NCI-H187 (cell line): ENCODE data around the gene APOL5.

ENCODE experiments used
- DNase-seq, 2 experiments: peaks; one replicate each; lab custom pipeline; 2025; lab: John Stamatoyannopoulos, UW

APOL5 gene

DNA sequence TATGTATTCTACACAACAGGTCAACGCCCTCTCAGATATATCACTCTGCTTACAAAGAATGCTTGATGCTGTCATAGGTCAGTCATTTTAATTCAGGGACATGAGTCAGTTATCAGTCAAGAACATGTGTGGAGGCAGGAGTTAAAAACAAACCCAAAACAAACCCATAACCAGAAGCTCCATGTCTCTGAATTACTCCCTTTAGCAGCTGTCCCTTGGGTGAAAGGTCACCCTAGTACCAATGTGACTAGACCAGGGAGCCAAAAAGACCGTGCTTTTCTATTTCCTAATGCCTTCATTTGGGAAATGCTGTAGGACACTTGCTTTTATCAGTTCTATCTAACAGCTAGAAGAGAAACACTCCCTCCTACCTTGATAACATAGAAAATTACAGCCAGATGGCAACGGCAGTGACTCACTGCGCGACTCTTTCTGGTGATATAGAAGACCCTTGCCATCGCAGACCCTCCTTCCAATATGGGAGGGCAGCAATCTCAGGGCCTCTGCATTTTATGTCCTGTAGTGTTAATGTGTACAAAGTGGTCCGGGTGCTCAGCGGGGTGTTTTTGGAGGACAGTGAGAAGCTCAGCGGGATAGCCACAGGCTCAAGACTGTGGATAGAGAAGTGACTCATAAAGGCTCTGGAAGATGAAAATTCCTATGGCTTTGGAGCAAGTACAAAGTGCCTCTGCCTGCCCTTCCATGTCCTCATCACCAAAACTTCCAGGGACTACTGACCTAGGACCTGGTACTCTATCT, 24.8 kb downstream of the APOL5 start:
- DNase-seq, result no peak

DNA sequence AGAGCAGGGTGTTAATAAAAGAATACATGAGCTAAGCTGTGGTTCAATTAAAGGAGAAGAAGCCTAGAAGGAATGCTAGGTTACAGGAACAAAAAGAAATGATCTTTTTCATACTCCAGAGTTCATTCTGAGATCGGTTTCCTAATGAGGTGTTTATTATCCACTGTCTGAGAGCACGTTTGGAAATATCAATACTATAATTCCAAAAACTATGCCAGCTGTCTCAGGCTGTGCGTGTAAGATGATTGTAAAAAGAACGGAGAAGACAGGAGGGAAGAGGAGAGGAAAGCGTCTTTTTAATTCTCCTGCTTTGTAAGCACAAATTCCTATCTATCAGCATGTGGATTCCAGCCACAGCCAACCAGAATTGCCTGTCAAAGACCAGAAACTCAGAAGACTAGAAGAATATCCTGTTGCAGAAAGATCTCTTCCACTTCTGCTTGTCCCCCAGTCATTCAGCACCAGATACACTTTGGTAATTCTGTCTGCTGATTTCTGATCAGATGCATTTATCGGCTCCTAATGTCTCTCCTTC, 25.7 kb downstream of the APOL5 start:
- DNase-seq, result no peak

DNA sequence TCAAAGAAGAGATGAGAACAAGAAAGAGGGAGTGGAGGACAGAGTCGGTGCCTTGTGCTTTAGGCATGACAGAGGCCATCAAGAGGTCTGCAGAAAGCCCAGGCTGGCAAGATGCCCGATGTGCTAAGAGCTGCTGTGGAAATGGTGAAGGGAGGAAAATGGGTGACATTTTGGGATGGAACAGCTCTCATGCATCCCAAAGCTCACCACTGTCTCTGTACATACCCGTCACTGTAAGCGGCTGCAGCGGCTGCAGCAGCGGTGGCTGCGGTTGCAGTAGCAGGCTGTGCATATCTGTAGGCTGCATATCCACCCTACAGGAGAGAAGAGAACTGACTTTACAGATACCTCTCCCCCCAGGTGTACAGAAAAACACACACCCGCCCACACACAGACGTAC, 28.6 kb downstream of the APOL5 start:
- DNase-seq, result no peak

DNA sequence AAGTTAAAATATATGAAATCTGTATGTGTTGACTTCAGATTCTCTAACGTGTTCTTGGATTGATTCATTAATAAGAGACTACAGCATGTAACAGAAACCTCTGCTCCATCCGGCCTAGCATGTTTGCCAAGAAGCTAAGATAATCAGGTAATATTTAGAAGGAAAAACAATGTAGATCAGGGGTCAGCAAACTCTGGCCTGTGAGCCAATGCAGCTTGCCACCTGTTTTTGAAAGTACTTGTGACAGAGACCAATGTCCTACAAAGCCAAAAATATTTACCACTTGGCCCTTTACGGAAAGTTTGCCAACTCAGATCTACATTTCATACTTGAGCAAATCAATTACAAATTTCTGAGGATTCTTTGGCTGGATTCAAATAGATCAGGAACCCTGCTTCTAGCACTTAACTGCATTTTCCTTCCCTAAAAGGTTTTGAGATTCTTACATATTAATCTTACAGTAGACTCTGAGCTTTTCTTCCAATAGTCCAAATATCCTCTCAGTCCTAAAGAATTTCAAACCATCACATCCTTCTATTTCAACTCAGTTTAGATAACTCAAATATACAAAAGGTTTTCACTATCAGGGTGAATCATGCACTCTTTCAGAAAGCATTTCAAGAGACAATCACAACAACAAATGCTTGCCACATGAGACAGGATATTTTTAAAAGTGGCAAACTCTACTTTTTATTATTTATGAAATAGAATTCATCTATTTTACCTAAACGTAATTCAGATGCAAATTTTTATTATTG, 29.5 kb downstream of the APOL5 start:
- DNase-seq, result no peak

DNA sequence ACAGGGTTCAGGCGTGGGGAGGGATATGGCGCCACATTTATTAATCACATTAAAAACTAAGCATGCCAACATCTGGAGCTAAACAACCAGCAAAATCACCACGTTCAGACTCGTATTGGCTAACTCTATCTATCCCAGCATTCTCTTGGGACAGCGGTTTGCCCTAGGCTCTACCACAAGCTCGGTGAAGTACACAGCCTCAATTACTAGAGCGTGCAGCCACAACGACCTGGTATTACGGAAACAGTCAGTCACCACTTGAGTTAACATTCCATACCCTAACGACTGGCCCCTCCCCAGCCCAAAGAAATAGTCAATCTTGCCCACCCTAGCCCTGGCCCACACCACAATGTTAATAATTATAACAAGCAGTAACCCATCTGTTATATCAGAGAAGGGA, 32.1 kb downstream of the APOL5 start:
- DNase-seq, result no peak

DNA sequence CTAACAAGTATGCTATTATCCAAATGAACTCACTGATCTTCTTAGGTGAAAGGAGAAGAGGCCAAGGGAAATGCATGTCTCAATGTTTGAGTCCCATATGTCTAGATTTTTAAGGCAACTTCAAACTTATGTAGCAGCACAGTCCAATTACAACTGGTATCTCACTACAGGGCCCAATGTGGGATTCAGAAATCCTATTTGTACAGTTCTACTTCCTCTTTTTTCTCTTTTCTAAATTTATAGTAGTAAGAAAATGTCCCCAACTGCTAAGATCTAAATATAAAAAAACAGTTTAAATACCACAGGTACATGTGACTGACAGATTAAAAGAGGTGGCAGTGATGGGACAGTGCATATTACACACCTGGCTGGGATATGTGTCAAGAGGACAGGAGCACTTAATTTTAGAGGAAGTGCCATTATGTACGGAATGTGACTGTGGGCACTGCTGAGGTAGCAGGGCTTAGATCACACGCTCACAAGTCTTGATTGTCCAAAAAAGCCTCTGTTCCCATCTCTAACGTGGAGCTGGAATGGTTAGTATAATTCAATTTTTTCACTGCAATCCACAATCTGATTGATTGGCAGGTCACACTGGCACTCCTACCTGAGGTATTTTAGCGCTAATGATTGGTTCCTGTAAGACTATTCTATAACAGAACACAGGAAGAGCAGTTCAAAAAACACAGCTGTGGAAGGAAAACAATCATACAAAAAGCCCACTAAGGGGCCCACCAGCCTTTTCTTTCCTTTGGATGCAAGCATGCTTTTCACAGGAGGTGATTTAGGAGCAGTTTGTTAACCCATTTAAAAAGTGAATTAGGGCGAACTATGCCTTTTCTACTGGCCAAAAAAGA, 34.6 kb downstream of the APOL5 start:
- no peak for DNase-seq

DNA sequence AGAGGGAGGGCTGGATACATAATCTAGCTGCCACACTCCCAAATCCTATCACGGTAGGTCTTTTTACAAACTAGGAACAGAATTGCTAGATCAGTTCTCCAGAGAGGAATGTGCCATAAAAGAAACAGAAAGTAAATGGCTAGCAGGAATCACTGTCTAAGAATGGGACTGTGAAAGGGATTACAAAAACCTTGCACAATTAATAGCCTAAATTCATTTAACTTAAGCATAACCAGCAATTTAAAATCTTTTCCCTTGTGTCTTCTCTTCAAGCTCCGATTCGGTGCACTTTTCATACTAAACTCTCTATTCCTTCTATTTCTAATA, 35.2 kb downstream of the APOL5 start:
- DNase-seq, result no peak

DNA sequence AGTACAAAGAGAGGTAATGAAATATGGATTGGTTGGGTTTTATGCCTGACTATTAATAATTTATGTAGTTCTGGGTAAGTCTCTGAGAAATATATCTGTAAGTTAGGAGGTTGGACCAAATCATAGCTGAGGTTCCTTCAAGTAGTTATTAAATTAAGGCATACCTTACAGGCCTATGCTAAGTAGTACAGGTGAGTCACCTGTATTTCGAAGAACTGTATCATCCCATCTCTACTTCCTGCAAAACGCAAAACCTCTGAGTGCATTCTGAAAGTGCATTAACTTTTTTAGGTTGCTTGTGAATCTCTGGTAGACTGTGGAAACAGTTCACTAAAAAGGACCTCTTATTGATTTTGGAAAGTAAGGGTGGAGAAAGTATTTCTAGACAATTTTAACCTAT, 37.1 kb downstream of the APOL5 start:
- DNase-seq, result no peak

DNA sequence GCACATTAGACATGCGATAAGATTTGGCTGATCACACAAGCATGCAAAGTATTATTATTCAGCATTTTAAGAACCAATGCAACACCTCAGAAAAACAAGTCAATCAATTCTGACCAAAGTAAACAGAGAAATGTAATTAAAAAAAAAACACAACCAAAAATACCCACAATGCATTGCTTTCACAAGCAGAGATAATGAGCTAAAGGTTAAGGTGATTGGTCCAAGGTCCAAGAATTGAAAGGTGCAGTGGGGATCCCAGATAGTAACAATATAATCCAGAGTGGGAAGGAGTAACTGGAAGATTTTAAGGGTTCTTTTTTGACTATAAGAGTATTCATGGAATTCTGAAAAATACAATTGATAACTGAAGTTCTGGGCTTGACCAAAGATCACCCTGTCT, 39.0 kb downstream of the APOL5 start:
- no peak for DNase-seq

DNA sequence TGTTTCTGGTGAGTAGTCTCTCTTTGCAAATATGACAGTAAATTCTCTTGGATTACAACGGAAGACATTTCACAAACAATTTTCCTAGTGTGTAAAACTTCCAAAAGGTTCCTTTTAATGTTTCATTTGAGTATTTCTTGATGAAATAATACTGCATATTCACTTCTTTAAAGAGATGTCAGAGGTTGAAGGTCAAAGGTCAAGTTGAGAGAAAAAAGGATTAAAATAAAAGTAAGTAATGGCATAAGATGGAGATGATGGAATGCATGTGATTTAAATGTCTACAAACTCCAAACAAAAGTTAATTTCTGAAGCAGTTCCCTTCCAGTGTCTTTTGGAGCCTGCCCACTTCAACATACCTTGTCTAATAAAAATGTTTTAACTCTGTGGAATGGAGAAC, 40.7 kb downstream of the APOL5 start:
- DNase-seq, result no peak

DNA sequence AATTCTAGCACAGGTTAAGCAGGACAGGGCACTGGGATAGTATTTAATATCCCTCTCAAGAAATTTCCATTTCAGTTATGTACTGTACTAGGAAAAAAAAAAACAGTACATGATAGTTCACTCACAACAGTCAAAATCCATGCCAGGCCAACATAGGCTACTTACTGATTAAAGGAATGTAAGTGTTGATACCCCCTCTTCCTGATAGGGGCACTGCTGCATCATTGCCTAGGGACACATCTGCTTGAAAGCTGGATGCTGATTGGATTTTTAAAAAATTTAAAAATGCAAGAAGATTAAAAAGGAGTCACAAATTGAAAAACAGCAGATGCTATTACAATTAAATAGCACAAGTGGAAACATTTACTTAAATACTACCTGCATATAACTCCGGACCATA, 43.4 kb downstream of the APOL5 start:
- DNase-seq, result no peak

DNA sequence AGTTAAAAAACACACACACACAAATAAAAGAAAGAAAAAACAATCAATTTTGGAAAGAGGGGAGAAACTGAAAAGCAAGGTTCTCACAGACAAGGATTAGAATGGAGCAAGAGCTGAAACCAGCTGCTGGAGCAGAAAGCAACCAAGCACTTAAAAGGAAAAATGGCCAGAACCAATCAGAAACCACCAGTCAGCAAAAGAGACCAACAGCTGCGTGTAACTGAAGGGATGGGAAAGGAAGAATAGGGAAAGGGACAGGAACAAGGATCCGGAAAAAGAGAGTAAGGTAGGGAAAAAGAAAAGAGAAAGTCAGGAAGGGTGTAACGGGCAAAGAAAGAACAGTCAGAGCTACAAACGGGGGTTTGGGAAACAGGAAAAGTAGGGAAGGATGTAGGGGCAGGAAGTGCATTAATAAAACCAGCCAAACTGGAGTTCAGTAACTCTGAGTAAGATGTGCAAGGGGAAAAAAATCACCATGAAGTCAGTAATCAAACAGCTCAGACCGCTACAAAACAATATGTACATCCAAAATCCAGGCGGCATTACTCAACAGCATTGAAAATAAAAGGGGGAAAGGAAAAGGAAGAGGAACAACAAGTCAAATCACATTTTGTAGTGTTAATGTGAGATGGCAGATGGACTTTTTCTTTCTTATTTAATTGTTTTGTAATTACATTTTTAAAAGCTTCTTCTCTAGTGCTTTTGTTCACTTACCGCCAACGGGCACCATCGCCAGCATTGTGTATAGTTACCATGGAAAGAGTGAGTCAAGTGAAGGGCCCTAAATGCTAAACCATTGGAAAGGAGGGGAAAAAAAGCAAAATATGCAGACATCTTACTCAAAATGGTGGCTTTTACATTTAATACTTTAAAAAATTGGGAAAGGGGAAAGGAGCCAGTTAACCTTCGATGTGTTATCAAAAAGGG, 49.2 kb downstream of the APOL5 start:
- DNase-seq, result no peak

DNA sequence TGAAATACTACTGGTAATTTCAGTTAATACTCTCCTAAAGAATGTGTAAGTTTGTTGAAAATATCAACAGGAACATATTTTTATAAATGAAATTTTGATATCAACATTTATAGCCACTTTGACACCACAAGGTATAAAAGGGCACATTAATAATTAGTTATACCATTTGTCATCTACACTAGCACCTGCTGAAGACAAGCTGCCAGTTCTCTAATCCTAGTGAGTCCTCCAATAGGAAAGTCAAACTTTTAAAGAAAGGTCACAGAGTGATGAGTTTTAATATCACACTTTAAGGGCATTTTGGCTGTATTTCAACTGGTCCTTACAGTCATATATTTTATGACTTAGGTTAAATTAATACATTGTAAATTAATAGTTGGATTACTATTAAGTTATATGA, 52.3 kb downstream of the APOL5 start:
- no peak for DNase-seq

DNA sequence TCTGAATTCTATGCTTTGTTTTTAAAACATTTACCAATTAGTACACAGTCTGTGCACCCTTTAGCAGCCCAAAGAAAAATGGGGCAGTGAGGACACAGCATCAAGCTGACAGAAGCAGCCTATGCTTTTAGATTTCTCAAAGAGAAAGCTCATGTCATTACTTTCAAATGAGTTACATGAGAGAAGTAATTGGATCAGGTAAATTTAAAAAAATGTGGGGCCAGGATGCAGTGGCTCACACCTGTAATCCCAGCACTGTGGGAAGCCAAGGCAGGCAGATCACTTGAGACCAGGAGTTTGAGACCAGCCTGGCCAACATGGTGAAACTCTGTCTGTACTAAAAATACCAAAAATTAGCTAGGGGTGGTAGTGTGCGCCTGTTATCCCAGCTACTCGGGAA, 57.7 kb downstream of the APOL5 start:
- no peak for DNase-seq

DNA sequence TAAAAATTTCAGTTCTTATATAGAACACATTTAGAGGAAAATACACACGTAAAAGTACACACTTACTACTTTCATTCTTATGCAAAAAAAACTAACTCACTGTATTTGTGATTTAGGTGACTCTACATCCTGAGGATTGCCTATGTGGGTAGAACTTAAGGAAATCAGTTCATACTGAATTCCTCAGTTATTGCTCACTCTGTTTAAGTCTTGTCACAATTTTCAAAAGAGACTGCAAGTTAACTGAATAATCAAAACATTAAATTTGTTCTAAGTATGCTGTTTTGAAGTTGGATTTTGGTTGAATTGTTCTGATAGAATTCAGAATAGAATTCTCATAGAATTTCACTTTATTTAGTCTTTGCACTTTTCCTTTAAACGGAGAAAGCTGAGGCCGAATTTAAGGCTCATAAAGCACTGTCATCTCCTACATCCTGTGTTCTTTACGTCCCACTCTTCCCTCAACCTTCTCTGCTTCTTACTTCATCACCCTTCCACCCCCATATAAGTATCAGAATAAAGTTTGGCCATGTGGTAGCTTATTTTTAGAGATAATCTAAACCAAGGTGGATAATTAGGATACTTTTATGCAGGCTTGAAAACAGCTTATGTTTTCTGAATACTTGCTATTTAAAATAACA, 59.8 kb downstream of the APOL5 start:
- no peak for DNase-seq
